SJSA1 (cell line): ENCODE measurements around the gene TRIM22. TPM values are rescaled to one million over a fixed set of nuclear protein-coding genes. Genes with fewer than 3 reads are reported as not detected.
A peak's percentile ranks its signal among the peaks of the same experiment; 100 is the strongest.
"Not testable (repeated sequence)": the region's sequence is repeated elsewhere in the genome, so short reads cannot be mapped to it uniquely, and the experiment has no call there.

Experiments
- DNase-seq, 2 experiments: peaks; one replicate each; pipeline ENCODE4 v3.0.0-alpha.2; 2015 to 2020; ENCODE audit warnings: low spot score in 2 of 2, low read depth in 1 of 2
- H3K27ac ChIP-seq: fragments of 250-450 bp; sonication (Bioruptor Pico); 2 replicates; pipeline ENCODE4 v1.5.1; 2020; ENCODE audit warnings: mild to moderate bottlenecking, moderate library complexity
- H3K27me3 ChIP-seq: fragments of 250-450 bp; sonication (Bioruptor Pico); replicated peaks from 2 replicates; pipeline ENCODE4 v1.5.1; 2020; ENCODE audit warnings: mild to moderate bottlenecking, moderate library complexity
- H3K36me3 ChIP-seq: fragments of 250-450 bp; sonication (Bioruptor Pico); 2 replicates; pipeline ENCODE4 v1.5.1; 2020; ENCODE audit warnings: mild to moderate bottlenecking
- H3K4me1 ChIP-seq: fragments of 250-450 bp; sonication (Bioruptor Pico); replicated peaks from 2 replicates; pipeline ENCODE4 v1.6.1; 2021; ENCODE audit warnings: mild to moderate bottlenecking
- H3K4me3 ChIP-seq: fragments of 250-450 bp; sonication (Bioruptor Pico); 2 replicates; pipeline ENCODE4 v1.5.1; 2020; ENCODE audit warnings: mild to moderate bottlenecking
- H3K9me3 ChIP-seq: fragments of 250-450 bp; sonication (Bioruptor Pico); replicated peaks from 2 replicates; pipeline ENCODE4 v1.5.1; 2020; ENCODE audit warnings: mild to moderate bottlenecking
- total RNA-seq: library from RNA; depleted of rRNA; stranded (reverse); fragments of >200 nt; shearing (Covaris generic); gene quantifications from 2 replicates; pipeline ENCODE4 v1.2.3, GENCODE V29; 2014; rRNA removed

The TRIM22 gene, protein sequence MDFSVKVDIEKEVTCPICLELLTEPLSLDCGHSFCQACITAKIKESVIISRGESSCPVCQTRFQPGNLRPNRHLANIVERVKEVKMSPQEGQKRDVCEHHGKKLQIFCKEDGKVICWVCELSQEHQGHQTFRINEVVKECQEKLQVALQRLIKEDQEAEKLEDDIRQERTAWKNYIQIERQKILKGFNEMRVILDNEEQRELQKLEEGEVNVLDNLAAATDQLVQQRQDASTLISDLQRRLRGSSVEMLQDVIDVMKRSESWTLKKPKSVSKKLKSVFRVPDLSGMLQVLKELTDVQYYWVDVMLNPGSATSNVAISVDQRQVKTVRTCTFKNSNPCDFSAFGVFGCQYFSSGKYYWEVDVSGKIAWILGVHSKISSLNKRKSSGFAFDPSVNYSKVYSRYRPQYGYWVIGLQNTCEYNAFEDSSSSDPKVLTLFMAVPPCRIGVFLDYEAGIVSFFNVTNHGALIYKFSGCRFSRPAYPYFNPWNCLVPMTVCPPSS
- 125 and 142 TPM in 2 replicates for total RNA-seq

GRCh38 chr11:5689551-5689983 is at the start of gene TRIM22:
Gene TRIM22 (plus strand): TSS chr11:5689790. CDS start chr11:5696233, 6,443 bp downstream.
- H3K4me1 ChIP-seq: peaks cover 14% of the 10 kb centered on the region
- peak within 1 kb of the TSS; percentile 89 for H3K27ac ChIP-seq
- H3K27me3 ChIP-seq: no peaks in the 10 kb centered on the region
- peak within 1 kb of the TSS; percentile 40 for H3K4me3 ChIP-seq
- no peaks in the 10 kb centered on the region for H3K9me3 ChIP-seq
- peak; percentile 56 to 86 for DNase-seq
- H3K36me3 ChIP-seq: peaks cover 15% of the 10 kb centered on the region

DNA sequence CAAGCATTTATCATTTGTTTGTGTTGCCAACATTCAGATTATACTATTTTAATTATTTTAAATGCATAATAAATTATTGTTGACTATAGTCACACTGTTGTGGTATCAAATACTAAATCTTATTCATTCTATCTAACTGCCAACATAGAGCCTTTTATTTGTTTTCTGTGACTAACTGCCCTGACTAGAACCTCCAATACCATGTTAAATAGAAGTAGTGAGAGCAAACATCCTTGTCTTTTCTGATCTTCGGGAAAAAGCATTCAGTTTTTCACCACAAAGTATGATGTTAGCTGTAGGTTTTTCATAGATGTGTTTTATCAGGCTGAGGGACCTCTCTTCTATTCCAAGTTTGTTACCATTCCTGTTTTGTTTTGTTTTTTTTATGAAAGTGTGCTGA is 49.6 kb upstream of the TRIM22 start:
- no peak for DNase-seq
- H3K9me3 ChIP-seq: no peaks in the 10 kb centered on the region
- H3K4me1 ChIP-seq: no peaks in the 10 kb centered on the region
- H3K36me3 ChIP-seq: no peaks in the 10 kb centered on the region
- no peaks in the 10 kb centered on the region for H3K27me3 ChIP-seq
- no peak overlapping the region for H3K27ac ChIP-seq
- no peak overlapping the region for H3K4me3 ChIP-seq

- H3K36me3 ChIP-seq: no peaks in the 10 kb centered on the region
- H3K4me3 ChIP-seq: no peak overlapping the region
- H3K27me3 ChIP-seq: no peaks in the 10 kb centered on the region
- no peak for DNase-seq
- H3K4me1 ChIP-seq: no peaks in the 10 kb centered on the region
- H3K27ac ChIP-seq: no peak overlapping the region
- H3K9me3 ChIP-seq: no peaks in the 10 kb centered on the region
Measured at GRCh38 chr11:5643585-5643984, 46.0 kb upstream of the TRIM22 start.

DNA sequence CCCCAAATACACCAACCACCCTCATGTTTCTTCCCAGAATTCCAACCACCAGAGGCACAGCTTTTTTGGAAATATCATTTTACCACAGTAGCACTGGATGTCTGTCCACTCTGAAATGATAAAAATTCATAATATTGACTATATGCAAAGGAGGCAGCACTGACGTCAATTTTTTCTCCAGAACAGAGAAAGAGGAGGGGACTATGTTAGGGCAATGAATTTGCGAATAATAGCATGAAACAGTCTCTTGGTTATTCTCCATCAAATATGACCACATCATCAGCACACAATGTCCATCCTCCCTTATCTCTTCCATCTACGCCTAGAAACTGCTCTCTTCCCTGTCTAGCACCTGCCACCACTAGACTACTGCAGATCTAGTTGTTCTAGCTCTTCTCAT is 43.5 kb upstream of the TRIM22 start:
- Histone ChIP-seq H3K36me3 (no peaks in the 10 kb centered on the region), H3K27me3 (no peaks in the 10 kb centered on the region), H3K4me1 (no peaks in the 10 kb centered on the region), H3K9me3 (no peaks in the 10 kb centered on the region; the same call in 1 of the 2 replicates), H3K27ac (no peak overlapping the region), H3K4me3 (no peak overlapping the region)
- DNase-seq: no peak

DNA sequence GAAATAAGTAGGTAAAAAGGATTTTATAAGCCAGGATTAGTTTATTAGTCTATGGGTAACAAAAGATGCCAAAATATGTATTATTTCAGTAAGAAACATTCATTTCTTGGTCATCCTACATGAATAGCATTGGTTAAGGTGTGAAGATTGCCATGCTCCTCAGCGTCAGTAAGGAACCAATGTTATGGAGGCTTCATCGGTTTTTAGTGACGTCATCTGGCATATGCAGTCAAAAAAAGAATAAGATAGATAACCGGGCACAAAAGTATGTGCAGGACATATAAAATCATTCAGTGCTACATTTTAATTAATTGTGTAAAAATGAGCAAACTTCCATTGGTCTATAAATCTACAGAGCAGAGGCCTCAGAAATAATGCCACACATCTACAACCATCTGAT is 34.1 kb upstream of the TRIM22 start:
- H3K9me3 ChIP-seq: 0 out of 2 replicates have a peak, but pooled peaks cover 3% of the 10 kb centered on the region
- no peaks in the 10 kb centered on the region for H3K36me3 ChIP-seq
- no peak overlapping the region for H3K4me3 ChIP-seq
- H3K4me1 ChIP-seq: no peaks in the 10 kb centered on the region
- H3K27ac ChIP-seq: no peak overlapping the region
- no peaks in the 10 kb centered on the region for H3K27me3 ChIP-seq
- no peak for DNase-seq

DNA sequence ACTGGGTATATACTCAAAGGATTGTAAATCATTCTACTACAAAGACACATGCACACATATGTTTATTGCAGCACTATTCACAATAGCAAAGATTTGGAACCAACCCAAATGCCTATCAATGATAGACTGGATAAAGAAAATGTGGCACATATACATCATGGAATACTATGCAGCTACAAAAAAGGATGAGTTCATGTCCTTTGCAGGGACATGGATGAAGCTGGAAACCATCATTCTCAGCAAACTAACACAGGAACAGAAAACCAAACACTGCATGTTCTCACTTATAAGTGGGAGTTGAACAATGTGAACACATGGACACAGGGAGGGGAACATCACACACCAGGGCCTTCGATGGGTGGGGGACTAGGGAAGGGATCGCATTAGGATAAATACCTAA is 32.6 kb upstream of the TRIM22 start:
- not testable (repeated sequence) for H3K4me3 ChIP-seq, H3K9me3 ChIP-seq, DNase-seq, H3K4me1 ChIP-seq, H3K27ac ChIP-seq, H3K27me3 ChIP-seq, H3K36me3 ChIP-seq

DNA sequence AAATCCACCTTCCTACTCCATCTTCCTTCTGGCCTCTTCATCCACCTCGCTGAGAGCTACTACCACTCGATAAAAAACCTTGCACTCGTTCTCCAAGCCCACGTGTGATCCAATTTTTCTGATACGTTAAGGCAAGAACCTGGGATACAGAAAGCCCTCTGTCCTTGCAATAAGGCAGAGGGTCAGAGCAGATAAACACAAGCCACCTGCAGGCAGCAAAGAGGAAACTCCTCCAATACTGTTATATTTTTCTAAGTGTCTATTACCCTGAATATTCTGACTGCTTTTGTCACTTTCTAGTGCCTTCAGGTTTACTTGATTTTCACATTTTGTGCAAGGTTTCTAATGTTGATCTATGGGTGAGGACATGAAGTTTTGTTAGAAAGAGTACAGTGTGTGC is 31.3 kb upstream of the TRIM22 start:
- H3K4me1 ChIP-seq: no peaks in the 10 kb centered on the region
- H3K36me3 ChIP-seq: peaks cover 14% of the 10 kb centered on the region; the same call in 1 of the 2 replicates
- no peak for DNase-seq
- H3K4me3 ChIP-seq: no peak overlapping the region
- H3K27me3 ChIP-seq: no peaks in the 10 kb centered on the region
- no peak overlapping the region for H3K27ac ChIP-seq
- H3K9me3 ChIP-seq: no peaks in the 10 kb centered on the region

DNA sequence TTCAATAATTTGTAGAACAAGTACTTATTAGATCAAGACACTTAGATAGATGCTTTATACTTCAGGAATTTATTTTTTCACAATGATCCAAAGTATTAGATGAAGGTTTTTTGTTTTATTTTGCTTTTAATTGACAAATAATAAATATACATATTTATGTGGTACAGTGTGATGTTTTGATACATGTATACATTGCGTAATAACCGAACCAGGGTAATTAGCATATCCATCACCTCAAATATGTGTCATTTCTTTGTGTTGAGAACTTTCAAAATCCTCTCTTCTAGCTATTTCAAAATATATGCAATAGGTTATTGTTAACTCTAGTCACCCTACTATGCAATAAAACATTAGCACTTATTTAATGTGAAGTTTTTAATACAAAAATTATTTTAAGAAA is 26.1 kb upstream of the TRIM22 start:
- Histone ChIP-seq H3K27ac (no peak overlapping the region), H3K36me3 (peaks cover 53% of the 10 kb centered on the region), H3K4me3 (no peak overlapping the region), H3K9me3 (no peaks in the 10 kb centered on the region), H3K27me3 (no peaks in the 10 kb centered on the region), H3K4me1 (no peaks in the 10 kb centered on the region)
- DNase-seq: no peak

DNA sequence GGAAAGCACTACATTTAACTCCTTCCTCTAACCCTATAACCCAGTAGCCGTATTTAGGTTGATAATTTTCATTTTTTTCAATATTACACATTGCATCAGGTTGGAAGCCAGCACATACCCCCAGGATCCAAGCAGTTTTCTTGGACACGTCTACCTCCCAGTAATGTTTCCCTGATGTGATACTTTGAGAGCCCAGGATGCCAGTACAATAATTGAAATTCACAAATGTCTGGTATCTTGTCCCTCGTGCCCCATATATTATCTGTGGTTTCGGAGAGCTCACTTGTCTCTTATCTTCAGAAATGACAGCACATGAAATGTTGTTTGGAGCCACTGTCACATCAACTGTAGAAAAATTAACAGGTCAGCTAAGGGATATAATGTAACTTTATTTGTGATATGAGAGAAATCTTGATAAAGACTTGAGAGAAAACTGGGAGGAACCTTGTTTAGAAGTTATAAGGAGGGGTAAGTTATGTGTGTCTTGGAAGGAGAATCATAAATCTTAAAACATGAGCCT is 24.5 kb upstream of the TRIM22 start:
- no peak for DNase-seq
- no peaks in the 10 kb centered on the region for H3K27me3 ChIP-seq
- H3K4me3 ChIP-seq: no peak overlapping the region
- H3K36me3 ChIP-seq: peaks cover 68% of the 10 kb centered on the region
- no peaks in the 10 kb centered on the region for H3K4me1 ChIP-seq
- H3K9me3 ChIP-seq: no peaks in the 10 kb centered on the region
- H3K27ac ChIP-seq: no peak overlapping the region

DNA sequence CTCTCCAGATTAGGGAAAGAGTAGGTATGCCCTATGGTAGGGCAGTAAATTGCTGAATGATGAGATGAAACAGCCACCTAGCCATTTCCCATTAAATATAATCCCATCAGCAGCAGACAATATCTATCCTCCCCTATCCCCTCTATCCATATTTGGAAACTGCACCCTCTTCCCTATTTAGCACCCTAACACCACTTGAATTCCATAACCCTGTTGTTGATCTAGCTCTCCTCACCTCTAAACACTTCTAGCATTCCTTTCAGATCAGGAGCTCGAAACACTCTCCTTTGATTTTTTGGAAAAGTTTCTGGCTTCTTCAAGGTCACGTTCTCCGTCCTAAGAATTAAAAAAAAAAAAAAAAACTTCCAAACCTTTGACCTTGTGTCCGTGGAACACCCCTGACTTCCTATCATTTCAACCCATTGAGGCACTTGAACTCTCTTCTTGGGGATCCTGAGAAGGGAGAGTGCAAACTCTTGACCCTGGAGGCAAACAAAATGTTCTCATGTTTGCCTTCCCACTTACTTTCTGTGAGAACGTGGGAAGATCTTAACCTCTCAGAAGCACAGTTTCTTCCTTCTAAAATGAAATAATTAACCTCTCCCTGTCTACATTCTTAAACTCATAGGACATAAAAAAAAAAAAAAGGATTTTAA is 23.7 kb upstream of the TRIM22 start:
- H3K36me3 ChIP-seq: peaks cover 75% of the 10 kb centered on the region
- no peak for DNase-seq

GRCh38 chr11:5666402-5666793 is 23.2 kb upstream of the TRIM22 start:
- no peaks in the 10 kb centered on the region for H3K27me3 ChIP-seq
- no peak overlapping the region for H3K27ac ChIP-seq
- DNase-seq: no peak
- H3K4me3 ChIP-seq: no peak overlapping the region
- no peaks in the 10 kb centered on the region for H3K9me3 ChIP-seq
- peaks cover 73% of the 10 kb centered on the region for H3K36me3 ChIP-seq
- no peaks in the 10 kb centered on the region for H3K4me1 ChIP-seq

More for the DNA sequence above, 23.7 kb upstream of the TRIM22 start:
- Histone ChIP-seq H3K27me3 (no peaks in the 10 kb centered on the region), H3K9me3 (no peaks in the 10 kb centered on the region), H3K4me3 (no peak overlapping the region), H3K27ac (no peak overlapping the region), H3K4me1 (no peaks in the 10 kb centered on the region)

DNA sequence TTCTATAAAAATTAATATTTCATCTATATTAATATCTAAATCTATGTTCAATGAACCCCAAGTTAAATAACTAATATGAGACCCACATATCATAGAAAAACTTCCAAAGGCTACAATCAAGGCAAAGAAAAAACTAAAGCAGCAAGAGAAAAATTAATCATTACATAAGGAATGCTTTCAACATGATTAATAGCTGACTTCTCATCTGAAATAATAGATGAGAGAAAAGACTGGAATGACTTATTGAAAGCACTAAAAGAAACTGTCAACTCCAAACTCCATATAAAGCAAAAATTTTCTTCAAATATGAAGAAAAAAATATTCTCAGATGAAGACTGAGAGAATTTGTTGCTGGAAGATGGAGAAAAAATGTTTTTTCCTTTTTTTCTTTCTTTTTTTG is 17.8 kb upstream of the TRIM22 start:
- H3K27ac ChIP-seq: no peak overlapping the region
- H3K9me3 ChIP-seq: no peaks in the 10 kb centered on the region
- H3K27me3 ChIP-seq: no peaks in the 10 kb centered on the region
- no peak for DNase-seq
- H3K36me3 ChIP-seq: peaks cover 53% of the 10 kb centered on the region
- no peak overlapping the region for H3K4me3 ChIP-seq
- no peaks in the 10 kb centered on the region for H3K4me1 ChIP-seq

DNA sequence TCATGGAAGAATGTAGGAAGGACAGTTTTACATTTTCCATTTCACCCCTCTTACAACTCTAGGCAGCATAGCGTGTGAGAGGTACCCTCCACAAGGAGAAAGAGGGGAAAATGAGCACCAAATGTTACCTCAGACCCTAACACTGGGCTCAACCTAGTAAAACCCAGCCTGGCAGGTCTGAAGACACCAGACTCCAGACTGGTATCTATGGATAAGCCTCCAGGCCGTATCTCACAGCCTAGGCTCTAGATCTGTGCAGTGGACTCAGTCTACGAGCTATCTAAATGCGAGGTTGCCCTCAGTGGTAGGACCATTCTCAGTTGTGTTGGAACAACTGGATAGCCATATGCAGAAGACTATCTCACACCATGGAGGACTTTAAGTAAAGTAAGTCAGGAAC is 15.2 kb upstream of the TRIM22 start:
- Histone ChIP-seq H3K4me3 (no peak overlapping the region), H3K4me1 (no peaks in the 10 kb centered on the region)

DNA sequence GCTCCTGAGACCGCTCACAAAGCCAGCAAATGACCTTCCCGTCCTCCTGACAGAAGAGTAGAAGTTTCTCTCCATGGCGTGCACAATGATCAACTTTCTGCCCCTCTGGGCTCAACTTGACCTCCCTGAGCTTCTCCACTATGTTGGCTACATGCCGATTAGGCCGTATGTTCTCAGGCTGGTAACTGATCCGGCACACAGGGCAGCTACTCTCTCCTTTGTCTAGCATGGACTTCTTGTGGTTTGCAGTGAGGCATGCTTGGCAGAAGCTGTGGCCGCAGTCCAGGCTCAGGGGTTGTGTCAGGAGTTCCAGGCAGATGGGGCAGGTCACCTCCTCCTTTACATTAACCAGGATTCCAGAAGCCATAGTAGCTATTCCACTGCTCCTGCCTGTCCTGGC is 9.8 kb upstream of the TRIM22 start:
- no peak overlapping the region for H3K4me3 ChIP-seq
- 0 out of 2 replicates have a peak, but pooled peaks cover 9% of the 10 kb centered on the region for H3K4me1 ChIP-seq

More for the DNA sequence above, 15.2 kb upstream of the TRIM22 start:
- H3K27ac ChIP-seq: no peak overlapping the region
- no peak for DNase-seq
- H3K27me3 ChIP-seq: no peaks in the 10 kb centered on the region
- no peaks in the 10 kb centered on the region for H3K9me3 ChIP-seq
- H3K36me3 ChIP-seq: peaks cover 57% of the 10 kb centered on the region

More for the DNA sequence above, 9.8 kb upstream of the TRIM22 start:
- Histone ChIP-seq H3K9me3 (no peaks in the 10 kb centered on the region), H3K27me3 (no peaks in the 10 kb centered on the region), H3K36me3 (peaks cover 70% of the 10 kb centered on the region), H3K27ac (no peak overlapping the region)
- DNase-seq: no peak
